Measurements from ENCODE around the gene NME5. TPM values are rescaled to one million over a fixed set of nuclear protein-coding genes. Genes with fewer than 3 reads are reported as not detected.
"Not testable (repeated sequence)": the region's sequence is repeated elsewhere in the genome, so short reads cannot be mapped to it uniquely, and the experiment has no call there.

The NME5 gene
- total and polyA plus RNA-seq, 4 donors = 0.58 to 2.6 (median 2.1) TPM; not detected in 1

DNA sequence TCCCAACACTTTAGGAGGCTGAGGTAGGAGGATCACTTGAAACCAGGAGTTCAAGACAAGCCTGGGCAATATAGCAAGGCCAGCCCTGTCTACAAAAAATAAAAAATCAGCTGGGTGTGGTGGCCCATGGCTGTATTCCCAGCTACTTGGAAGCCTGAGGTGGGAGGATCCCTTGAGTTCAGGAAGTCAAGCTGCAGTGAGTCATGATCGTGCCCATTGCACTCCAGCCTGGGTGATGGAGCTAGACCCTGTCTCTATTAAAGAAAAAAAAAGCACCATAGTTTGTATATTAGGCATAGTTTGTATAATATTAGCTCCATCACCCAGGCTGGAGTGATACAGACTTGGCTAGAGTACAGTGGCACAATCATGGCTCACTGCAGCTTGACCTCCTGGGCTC is 9.6 kb upstream of the NME5 start:
- Histone ChIP-seq H3K9me3 (ENCODE audit: control insufficient read depth, low read length) (no peaks in the 10 kb centered on the region), H3K4me3 (ENCODE audit: low read length in 2 of 2) (no peak overlapping the region), H3K27me3 (ENCODE audit: control insufficient read depth in 1 of 2, insufficient read depth in 2 of 2, low read length in 1 of 2) (no peaks in the 10 kb centered on the region), H3K36me3 (ENCODE audit: control insufficient read depth in 1 of 2, insufficient read depth in 2 of 2, low read length in 1 of 2) (no peaks in the 10 kb centered on the region), H3K27ac (ENCODE audit: low read depth in 1 of 2, low read length in 2 of 2) (no peak overlapping the region), H3K4me1 (ENCODE audit: control insufficient read depth in 1 of 2, insufficient read depth in 2 of 2, low read length in 2 of 2) (no peaks in the 10 kb centered on the region)
- ATAC-seq (ENCODE audit: low FRiP score) (peak; percentile 60), DNase-seq (peak in 1 of 2 donors; percentile 67)
- intact Hi-C loops (cut with DNase I) = no loop called here
- WGBS, 2 donors = 20 to 23% methylated on average over 1 of the region's 1 CpG

DNA sequence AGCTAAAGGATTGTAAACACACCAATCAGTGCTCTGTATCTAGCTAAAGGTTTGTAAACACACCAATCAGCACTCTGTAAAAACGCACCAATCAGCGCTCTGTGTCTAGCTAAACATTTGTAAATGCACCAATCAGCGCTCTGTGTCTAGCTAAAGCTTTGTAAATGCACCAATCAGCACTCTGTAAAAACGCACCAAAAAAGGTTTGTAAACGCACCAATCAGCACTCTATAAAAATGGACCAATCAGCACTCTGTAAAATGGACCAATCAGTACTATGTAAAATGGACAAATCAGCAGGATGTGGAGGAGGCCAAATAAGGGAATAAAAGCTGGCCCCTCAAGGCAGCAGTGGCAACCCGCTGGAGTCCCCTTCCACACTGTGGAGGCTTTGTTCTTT is 4.3 kb upstream of the NME5 start:
- WGBS, 2 donors = 87 to 92% methylated on average over 6 of the region's 6 CpGs
- ATAC-seq (ENCODE audit: low FRiP score); intact Hi-C loops (cut with DNase I); H3K4me3 ChIP-seq (ENCODE audit: low read length in 2 of 2); H3K27me3 ChIP-seq (ENCODE audit: control insufficient read depth in 1 of 2, insufficient read depth in 2 of 2, low read length in 1 of 2); H3K27ac ChIP-seq (ENCODE audit: low read depth in 1 of 2, low read length in 2 of 2); H3K4me1 ChIP-seq (ENCODE audit: control insufficient read depth in 1 of 2, insufficient read depth in 2 of 2, low read length in 2 of 2); H3K36me3 ChIP-seq (ENCODE audit: control insufficient read depth in 1 of 2, insufficient read depth in 2 of 2, low read length in 1 of 2); DNase-seq; H3K9me3 ChIP-seq (ENCODE audit: control insufficient read depth, low read length): not testable (repeated sequence)

DNA sequence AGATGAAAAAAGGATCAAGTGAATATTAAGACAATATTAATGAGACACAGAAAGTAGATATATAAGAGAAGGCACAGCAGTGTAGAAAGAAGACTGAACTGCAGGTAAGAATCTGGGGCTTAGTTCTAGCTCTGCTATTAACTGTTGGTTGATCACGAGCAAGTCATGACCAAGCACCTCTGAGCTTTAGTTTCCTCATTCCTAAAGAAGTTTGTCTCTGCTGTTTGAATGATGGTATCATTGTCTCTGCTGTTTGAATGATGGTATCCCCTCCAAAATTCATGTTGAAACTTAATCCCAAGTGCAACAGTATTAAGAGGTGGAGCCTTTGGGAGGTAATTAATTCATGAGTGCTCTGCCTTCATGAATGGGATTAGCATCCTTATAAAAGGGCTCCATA is 2.5 kb upstream of the NME5 start:
- 59 to 69% methylated on average over 1 of the region's 1 CpG for WGBS, 2 donors
- DNase-seq (no peak), ATAC-seq (ENCODE audit: low FRiP score) (no peak)
- no peak overlapping the region for H3K4me3 ChIP-seq (ENCODE audit: low read length in 2 of 2)
- intact Hi-C loops (cut with DNase I) = no loop called here
- H3K9me3 ChIP-seq (ENCODE audit: control insufficient read depth, low read length) = no peaks in the 10 kb centered on the region
- no peak overlapping the region for H3K27ac ChIP-seq (ENCODE audit: low read depth in 1 of 2, low read length in 2 of 2)
- H3K4me1 ChIP-seq (ENCODE audit: control insufficient read depth in 1 of 2, insufficient read depth in 2 of 2, low read length in 2 of 2) = no peaks in the 10 kb centered on the region
- no peaks in the 10 kb centered on the region for H3K36me3 ChIP-seq (ENCODE audit: control insufficient read depth in 1 of 2, insufficient read depth in 2 of 2, low read length in 1 of 2)
- no peaks in the 10 kb centered on the region for H3K27me3 ChIP-seq (ENCODE audit: control insufficient read depth in 1 of 2, insufficient read depth in 2 of 2, low read length in 1 of 2)

DNA sequence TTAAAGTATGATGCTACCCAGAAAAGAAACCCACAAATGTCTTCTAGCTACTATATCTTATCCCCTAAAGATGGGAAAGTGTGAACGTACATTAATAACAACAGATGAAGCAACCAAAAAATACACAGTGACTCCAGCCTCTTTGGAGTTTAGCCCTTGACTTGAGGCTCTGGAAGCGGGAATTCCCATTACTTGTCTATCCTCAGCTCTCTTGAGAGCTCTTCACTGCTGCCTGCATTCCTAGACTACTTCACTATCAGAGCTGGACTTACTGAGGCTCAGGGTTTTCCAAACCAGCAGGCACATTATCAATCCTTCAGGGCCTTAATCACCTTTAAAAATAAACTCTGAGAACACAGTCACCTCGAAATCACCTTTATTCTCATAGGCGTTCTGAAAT is 1.0 kb upstream of the NME5 start:
- H3K36me3 ChIP-seq (ENCODE audit: control insufficient read depth in 1 of 2, insufficient read depth in 2 of 2, low read length in 1 of 2) = no peaks in the 10 kb centered on the region
- H3K9me3 ChIP-seq (ENCODE audit: control insufficient read depth, low read length) = no peaks in the 10 kb centered on the region
- ATAC-seq (ENCODE audit: low FRiP score) (no peak), DNase-seq (no peak)
- H3K4me3 ChIP-seq (ENCODE audit: low read length in 2 of 2) = no peak overlapping the region
- no peaks in the 10 kb centered on the region for H3K27me3 ChIP-seq (ENCODE audit: control insufficient read depth in 1 of 2, insufficient read depth in 2 of 2, low read length in 1 of 2)
- intact Hi-C loops (cut with DNase I) = no loop called here
- no peak overlapping the region for H3K27ac ChIP-seq (ENCODE audit: low read depth in 1 of 2, low read length in 2 of 2)
- 60 to 65% methylated on average over 4 of the region's 4 CpGs for WGBS, 2 donors
- no peaks in the 10 kb centered on the region for H3K4me1 ChIP-seq (ENCODE audit: control insufficient read depth in 1 of 2, insufficient read depth in 2 of 2, low read length in 2 of 2)

GRCh38 chr5:138139781-138140090 is 508 bp upstream of the NME5 start:
- H3K27ac ChIP-seq (ENCODE audit: low read depth in 1 of 2, low read length in 2 of 2) = no peak overlapping the region
- H3K4me3 ChIP-seq (ENCODE audit: low read length in 2 of 2) = no peak overlapping the region
- ATAC-seq (ENCODE audit: low FRiP score) (no peak), DNase-seq (no peak)
- H3K27me3 ChIP-seq (ENCODE audit: control insufficient read depth in 1 of 2, insufficient read depth in 2 of 2, low read length in 1 of 2) = no peaks in the 10 kb centered on the region
- H3K4me1 ChIP-seq (ENCODE audit: control insufficient read depth in 1 of 2, insufficient read depth in 2 of 2, low read length in 2 of 2) = no peaks in the 10 kb centered on the region
- H3K9me3 ChIP-seq (ENCODE audit: control insufficient read depth, low read length) = no peaks in the 10 kb centered on the region
- WGBS, 2 donors = 62% methylated on average over 3 of the region's 3 CpGs
- intact Hi-C loops (cut with DNase I) = loop anchor here in 1 of 2 donors (10.0 kb wide), 2 partner anchors 365 to 485 kb away; no protein-coding TSS in a partner anchor
- H3K36me3 ChIP-seq (ENCODE audit: control insufficient read depth in 1 of 2, insufficient read depth in 2 of 2, low read length in 1 of 2) = no peaks in the 10 kb centered on the region

DNA sequence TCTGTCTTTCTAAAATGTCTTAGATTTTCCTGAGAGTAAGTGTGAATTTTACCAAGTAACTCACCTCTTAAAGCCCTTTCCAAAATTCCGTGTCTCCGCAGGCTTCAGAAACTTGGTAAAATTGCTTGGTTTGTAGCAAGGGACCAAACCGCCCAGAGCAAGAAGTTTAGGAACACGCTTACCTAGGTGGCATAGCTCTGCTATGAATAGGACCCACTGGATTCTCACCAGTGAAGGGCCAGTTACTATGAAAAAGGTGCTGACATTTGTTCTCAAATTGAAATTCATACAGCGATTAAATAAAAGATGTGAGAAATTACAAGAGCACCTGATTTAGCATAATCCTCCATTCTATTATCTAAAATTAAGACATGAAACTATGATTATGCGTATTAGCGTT is 6.7 kb downstream of the NME5 start:
- no peak overlapping the region for H3K4me3 ChIP-seq (ENCODE audit: low read length in 2 of 2)
- no peaks in the 10 kb centered on the region for H3K27me3 ChIP-seq (ENCODE audit: control insufficient read depth in 1 of 2, insufficient read depth in 2 of 2, low read length in 1 of 2)
- intact Hi-C loops (cut with DNase I) = loop anchor here (2.0 to 10.0 kb wide), 5 partner anchors 54 to 478 kb away; no protein-coding TSS in a partner anchor
- 87 to 90% methylated on average over 7 of the region's 7 CpGs for WGBS, 2 donors
- H3K36me3 ChIP-seq (ENCODE audit: control insufficient read depth in 1 of 2, insufficient read depth in 2 of 2, low read length in 1 of 2) = no peaks in the 10 kb centered on the region
- no peaks in the 10 kb centered on the region for H3K4me1 ChIP-seq (ENCODE audit: control insufficient read depth in 1 of 2, insufficient read depth in 2 of 2, low read length in 2 of 2)
- H3K27ac ChIP-seq (ENCODE audit: low read depth in 1 of 2, low read length in 2 of 2) = no peak overlapping the region
- ATAC-seq (ENCODE audit: low FRiP score) (no peak), DNase-seq (no peak)
- H3K9me3 ChIP-seq (ENCODE audit: control insufficient read depth, low read length) = no peaks in the 10 kb centered on the region

DNA sequence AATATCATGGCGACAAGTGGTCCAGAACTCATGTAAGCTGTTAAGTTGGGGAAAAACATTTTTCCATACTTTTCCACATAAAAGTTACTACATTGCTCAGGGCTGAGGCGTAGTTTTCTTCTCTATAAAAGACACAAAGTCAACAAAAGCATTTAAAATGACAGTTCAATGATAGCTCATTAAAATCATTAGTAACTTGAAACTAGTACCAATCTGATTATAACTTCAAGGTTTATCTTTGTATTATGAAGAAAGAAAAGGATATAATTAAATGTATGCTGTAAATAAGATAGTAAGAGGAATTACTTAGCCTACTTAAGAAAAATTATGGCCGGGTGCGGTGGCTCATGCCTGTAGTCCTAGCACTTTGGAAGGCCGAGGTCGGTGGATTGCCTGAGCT is 9.9 kb downstream of the NME5 start:
- WGBS, 2 donors = 85 to 87% methylated on average over 6 of the region's 6 CpGs
- no peaks in the 10 kb centered on the region for H3K4me1 ChIP-seq (ENCODE audit: control insufficient read depth in 1 of 2, insufficient read depth in 2 of 2, low read length in 2 of 2)
- H3K4me3 ChIP-seq (ENCODE audit: low read length in 2 of 2) = no peak overlapping the region
- ATAC-seq (ENCODE audit: low FRiP score) (no peak), DNase-seq (no peak)
- no peaks in the 10 kb centered on the region for H3K36me3 ChIP-seq (ENCODE audit: control insufficient read depth in 1 of 2, insufficient read depth in 2 of 2, low read length in 1 of 2)
- intact Hi-C loops (cut with DNase I) = no loop called here
- no peak overlapping the region for H3K27ac ChIP-seq (ENCODE audit: low read depth in 1 of 2, low read length in 2 of 2)
- no peaks in the 10 kb centered on the region for H3K27me3 ChIP-seq (ENCODE audit: control insufficient read depth in 1 of 2, insufficient read depth in 2 of 2, low read length in 1 of 2)
- no peaks in the 10 kb centered on the region for H3K9me3 ChIP-seq (ENCODE audit: control insufficient read depth, low read length)

GRCh38 chr5:138128334-138128733 is 10.9 kb downstream of the NME5 start:
- WGBS, 2 donors = 21 to 26% methylated on average over 5 of the region's 5 CpGs
- no peaks in the 10 kb centered on the region for H3K4me1 ChIP-seq (ENCODE audit: control insufficient read depth in 1 of 2, insufficient read depth in 2 of 2, low read length in 2 of 2)
- intact Hi-C loops (cut with DNase I) = no loop called here
- H3K27ac ChIP-seq (ENCODE audit: low read depth in 1 of 2, low read length in 2 of 2) = no peak overlapping the region
- H3K36me3 ChIP-seq (ENCODE audit: control insufficient read depth in 1 of 2, insufficient read depth in 2 of 2, low read length in 1 of 2) = no peaks in the 10 kb centered on the region
- H3K9me3 ChIP-seq (ENCODE audit: control insufficient read depth, low read length) = no peaks in the 10 kb centered on the region
- H3K4me3 ChIP-seq (ENCODE audit: low read length in 2 of 2) = no peak overlapping the region
- no peaks in the 10 kb centered on the region for H3K27me3 ChIP-seq (ENCODE audit: control insufficient read depth in 1 of 2, insufficient read depth in 2 of 2, low read length in 1 of 2)
- DNase-seq = no peak
- ATAC-seq (ENCODE audit: low FRiP score) = no peak

- ATAC-seq (ENCODE audit: low FRiP score) = no peak
- H3K27ac ChIP-seq (ENCODE audit: low read depth in 1 of 2, low read length in 2 of 2) = no peak overlapping the region
- no peaks in the 10 kb centered on the region for H3K27me3 ChIP-seq (ENCODE audit: control insufficient read depth in 1 of 2, insufficient read depth in 2 of 2, low read length in 1 of 2)
- H3K4me1 ChIP-seq (ENCODE audit: control insufficient read depth in 1 of 2, insufficient read depth in 2 of 2, low read length in 2 of 2) = no peaks in the 10 kb centered on the region
- DNase-seq = no peak
- intact Hi-C loops (cut with DNase I) = no loop called here
- H3K9me3 ChIP-seq (ENCODE audit: control insufficient read depth, low read length) = no peaks in the 10 kb centered on the region
- H3K4me3 ChIP-seq (ENCODE audit: low read length in 2 of 2) = no peak overlapping the region
- no peaks in the 10 kb centered on the region for H3K36me3 ChIP-seq (ENCODE audit: control insufficient read depth in 1 of 2, insufficient read depth in 2 of 2, low read length in 1 of 2)
These were observed 24.0 kb downstream of the NME5 start for GRCh38 chr5:138115254-138115653.

Data from aorta (tissue), 5 donors.